Raji (cell line): Measurements from ENCODE around the gene GCSAML.

Experiments
- POLR2A ChIP-seq: IDR thresholded peaks from 2 replicates; pipeline ENCODE4 v1.6.1; 2011; ENCODE audit warnings: low read depth, low read length, control low read depth; ENCODE audit not compliant: insufficient read depth

The GCSAML gene

GRCh38 chr1:247548769-247549182 is at the start of gene GCSAML:
TSS of gene GCSAML (plus strand) at chr1:247549134. CDS start at chr1:247549192, 58 bp downstream.
- no peak for TF ChIP-seq POLR2A

GRCh38 chr1:247500865-247501264 is 48.1 kb upstream of the GCSAML start:
- TF ChIP-seq POLR2A = no peak

GRCh38 chr1:247506831-247507230 is 42.1 kb upstream of the GCSAML start:
- TF ChIP-seq POLR2A = no peak

GRCh38 chr1:247517795-247518612 is 30.9 kb upstream of the GCSAML start:
- TF ChIP-seq POLR2A = no peak

- TF ChIP-seq POLR2A = no peak
These were observed 30.4 kb upstream of the GCSAML start for GRCh38 chr1:247518613-247518891.

GRCh38 chr1:247528812-247529474 is 20.0 kb upstream of the GCSAML start:
- TF ChIP-seq POLR2A = no peak

GRCh38 chr1:247529771-247530355 is 19.1 kb upstream of the GCSAML start:
- TF ChIP-seq POLR2A = no peak

- no peak for TF ChIP-seq POLR2A
These were observed 18.1 kb upstream of the GCSAML start for GRCh38 chr1:247530785-247531184.

GRCh38 chr1:247531937-247532336 is 17.0 kb upstream of the GCSAML start:
- no peak for TF ChIP-seq POLR2A

GRCh38 chr1:247535402-247535801 is 13.5 kb upstream of the GCSAML start:
- TF ChIP-seq POLR2A = no peak

GRCh38 chr1:247536340-247536739 is 12.6 kb upstream of the GCSAML start, which contains the start of gene OR2C3:
TSS of gene OR2C3 (minus strand) at chr1:247536440. CDS start at chr1:247532511, 3,929 bp downstream.
- no peak for TF ChIP-seq POLR2A

GRCh38 chr1:247538561-247538960 is 10.4 kb upstream of the GCSAML start:
- TF ChIP-seq POLR2A = no peak

- no peak for TF ChIP-seq POLR2A
These were observed 9.7 kb upstream of the GCSAML start for GRCh38 chr1:247539215-247539614.

- TF ChIP-seq POLR2A = no peak
These were observed 8.4 kb upstream of the GCSAML start for GRCh38 chr1:247540581-247540980.

- TF ChIP-seq POLR2A = no peak
These were observed 6.1 kb upstream of the GCSAML start for GRCh38 chr1:247542811-247543210.

GRCh38 chr1:247548092-247548491 is 842 bp upstream of the GCSAML start:
- no peak for TF ChIP-seq POLR2A
